GM12872 (cell line): ENCODE measurements around the gene KCNF1.

Source experiments
- CTCF ChIP-seq: IDR thresholded peaks from 3 replicates; pipeline ENCODE4 v1.5.1; 2011; ENCODE audit warnings: low read depth, mild to moderate bottlenecking, low read length, moderate library complexity; ENCODE audit not compliant: insufficient read depth

KCNF1 gene

GRCh38 chr2:10876963-10877362 lies 34.8 kb upstream of the KCNF1 start:
- TF ChIP-seq CTCF = no peak

GRCh38 chr2:10877651-10878111 lies 34.1 kb upstream of the KCNF1 start:
- no peak for TF ChIP-seq CTCF

- TF ChIP-seq CTCF = no peak
These were observed 33.3 kb upstream of the KCNF1 start for GRCh38 chr2:10878268-10878915.

GRCh38 chr2:10879159-10879558 lies 32.6 kb upstream of the KCNF1 start:
- no peak for TF ChIP-seq CTCF

- TF ChIP-seq CTCF = no peak
These were observed 31.8 kb upstream of the KCNF1 start for GRCh38 chr2:10879624-10880585.

- no peak for TF ChIP-seq CTCF
These were observed 31.0 kb upstream of the KCNF1 start for GRCh38 chr2:10880586-10881321.

- no peak for TF ChIP-seq CTCF
These were observed 29.2 kb upstream of the KCNF1 start for GRCh38 chr2:10882568-10882967.
